GM18508 (cell line): Measurements from ENCODE around the gene CSNK1A1.
"Not testable (repeated sequence)": the region's sequence is repeated elsewhere in the genome, so short reads cannot be mapped to it uniquely, and the experiment has no call there.

Experiments used
- ATAC-seq: cut with Tn5 transposase; IDR thresholded peaks from one replicate; pipeline ENCODE4 v1.9.1; 2021; ENCODE audit warnings: moderate number of reproducible peaks; ENCODE audit not compliant: insufficient read depth, unreplicated experiment

The CSNK1A1 gene

GRCh38 chr5:149444430-149444829 is 106.8 kb downstream of the CSNK1A1 start:
- ATAC-seq: not testable (repeated sequence)

GRCh38 chr5:149443210-149443609 is 108.0 kb downstream of the CSNK1A1 start:
- ATAC-seq: no peak

GRCh38 chr5:149442563-149443182 is 108.6 kb downstream of the CSNK1A1 start:
- ATAC-seq: no peak
